Tibial artery (tissue), 4 donors: ENCODE results near the gene UGGT2.

Experiments used
- DNase-seq, 2 donors: peaks; one replicate each; pipeline ENCODE4 v3.0.0-alpha.2; 2019
- H3K27ac ChIP-seq, 2 donors: fragments of 200-600 bp; sonication (generic) in 1 of 2; 1 replicate in 1 of 2; 2 replicates in 1 of 2; pipeline ENCODE4 v1.5.1; 2018 to 2019; ENCODE audit warnings: mild to moderate bottlenecking in 1 of 2
- H3K27me3 ChIP-seq, 2 donors: fragments of 200-600 bp; sonication (generic) in 1 of 2; one replicate each; pipeline versions ENCODE4 v1.5.1 to v1.6.0; 2016 to 2019
- H3K36me3 ChIP-seq, 3 donors: fragments of 200-600 bp; sonication (generic) in 2 of 3; one replicate each; pipeline ENCODE4 v1.5.1; 2016 to 2019; ENCODE audit warnings: mild to moderate bottlenecking in 2 of 3
- H3K4me1 ChIP-seq, 4 donors: fragments of 200-600 bp; sonication (generic) in 2 of 4; 1 replicate in 3 of 4; 2 replicates in 1 of 4; pipeline ENCODE4 v1.5.1; 2016 to 2019
- H3K4me3 ChIP-seq, 2 donors: fragments of 200-600 bp; sonication (generic) in 1 of 2; 1 replicate in 1 of 2; 2 replicates in 1 of 2; pipeline ENCODE4 v1.5.1; 2018 to 2019; ENCODE audit warnings: mild to moderate bottlenecking in 2 of 2
- H3K9me3 ChIP-seq, 3 donors: fragments of 200-600 bp; sonication (generic) in 1 of 3; one replicate each; pipeline ENCODE4 v1.5.1; 2016 to 2019
- CTCF ChIP-seq, 2 experiments: fragments of 200-600 bp in 1 of 2; fragments of 450-650 bp in 1 of 2; IDR thresholded peaks; one replicate each; pipeline ENCODE4 v1.5.1; 2017 to 2019; ENCODE audit warnings: antibody characterized with exemption in 2 of 2, mild to moderate bottlenecking in 1 of 2, moderate library complexity in 1 of 2
- intact Hi-C: fragments of 100-400 bp; cut with DNase I; formaldehyde crosslinking; loops from one replicate; pipeline ENCODE4 v1.15.0; 2023; ENCODE audit warnings: low total_unique reads

UGGT2 gene

DNA sequence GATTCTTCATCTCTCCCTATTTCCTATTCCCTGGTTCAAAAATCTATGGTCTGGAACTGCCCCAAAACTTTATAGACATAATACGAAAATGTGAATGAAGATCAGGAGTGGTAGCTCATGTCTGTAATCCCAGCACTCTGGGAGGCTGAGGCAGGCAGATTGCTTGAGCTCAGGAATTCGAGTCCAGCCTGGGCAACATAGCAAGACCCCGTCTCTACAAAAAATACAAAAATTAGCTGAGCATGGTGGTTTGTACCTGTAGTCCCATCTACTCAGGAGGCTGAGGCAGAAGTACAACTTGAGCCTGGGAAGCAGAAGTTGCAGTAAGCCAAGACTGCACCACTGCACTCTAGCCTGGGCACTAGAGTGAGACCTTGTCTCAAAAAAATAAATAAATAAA, 35.1 kb downstream of the UGGT2 start:
- intact Hi-C loops = loop anchor here (5.0 kb wide), 1 partner anchor 944 kb away; no protein-coding TSS in a partner anchor
- Histone ChIP-seq H3K27ac (no peak overlapping the region), H3K4me1 (no peaks in the 10 kb centered on the region), H3K9me3 (peaks cover 0 to 13% (median 0%) of the 10 kb centered on the region in 3 donors), H3K4me3 (no peak overlapping the region), H3K27me3 (no peaks in the 10 kb centered on the region), H3K36me3 (peaks cover 14 to 31% (median 26%) of the 10 kb centered on the region in 3 donors)
- DNase-seq = no peak
- no peak for TF ChIP-seq CTCF (IDR thresholded peaks at IDR 0.05)

DNA sequence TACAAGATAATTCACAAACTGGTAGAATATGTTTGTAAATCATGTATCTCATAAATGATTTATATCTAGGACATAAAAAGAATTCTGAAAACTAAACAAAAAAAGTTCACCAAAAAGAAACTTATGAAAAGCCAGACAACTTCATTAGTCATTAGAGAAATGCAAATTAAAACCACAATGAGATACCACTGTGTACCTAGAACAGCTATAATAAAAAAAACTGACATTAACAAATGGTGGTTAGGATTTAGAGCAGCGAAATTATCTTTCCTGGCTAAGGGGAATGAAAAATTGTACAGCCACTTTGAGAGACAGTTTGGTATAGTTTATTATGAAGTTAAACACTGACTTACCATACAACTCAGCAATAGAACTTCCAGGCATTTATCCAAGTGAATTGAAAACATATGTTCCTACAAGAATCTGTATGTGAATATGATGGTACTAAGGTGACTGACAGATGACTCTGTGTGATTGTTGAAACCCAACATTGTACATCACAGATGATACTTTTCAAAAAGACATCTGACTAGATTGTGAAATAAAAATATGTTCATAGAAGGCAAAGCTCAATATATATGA, 41.8 kb downstream of the UGGT2 start:
- DNase-seq = no peak
- Histone ChIP-seq H3K36me3 (peaks cover 5 to 32% (median 12%) of the 10 kb centered on the region in 3 donors), H3K4me3 (no peak overlapping the region), H3K27me3 (no peaks in the 10 kb centered on the region), H3K27ac (no peak overlapping the region), H3K9me3 (peaks cover 0 to 22% (median 0%) of the 10 kb centered on the region in 3 donors), H3K4me1 (no peaks in the 10 kb centered on the region)
- TF ChIP-seq CTCF (IDR thresholded peaks at IDR 0.05) = no peak
- intact Hi-C loops = no loop called here

GRCh38 chr13:96003304-96003703, 49.9 kb downstream of the UGGT2 start:
- no peak overlapping the region for H3K4me3 ChIP-seq
- H3K27me3 ChIP-seq = no peaks in the 10 kb centered on the region
- peaks cover 0 to 18% (median 0%) of the 10 kb centered on the region in 3 donors for H3K9me3 ChIP-seq
- TF ChIP-seq CTCF (IDR thresholded peaks at IDR 0.05) = no peak
- H3K36me3 ChIP-seq = peaks cover 0 to 24% (median 0%) of the 10 kb centered on the region in 3 donors
- H3K27ac ChIP-seq = no peak overlapping the region
- DNase-seq = no peak
- no peaks in the 10 kb centered on the region for H3K4me1 ChIP-seq
- intact Hi-C loops = no loop called here

GRCh38 chr13:96002322-96003131, 50.7 kb downstream of the UGGT2 start:
- Histone ChIP-seq H3K27me3 (no peaks in the 10 kb centered on the region), H3K36me3 (peaks cover 0 to 16% (median 2%) of the 10 kb centered on the region in 3 donors), H3K4me1 (no peaks in the 10 kb centered on the region), H3K4me3 (no peak overlapping the region), H3K9me3 (peaks cover 0 to 12% (median 0%) of the 10 kb centered on the region in 3 donors), H3K27ac (no peak overlapping the region)
- DNase-seq = no peak
- intact Hi-C loops = no loop called here
- no peak for TF ChIP-seq CTCF (IDR thresholded peaks at IDR 0.05)

- Histone ChIP-seq H3K4me1 (no peaks in the 10 kb centered on the region), H3K36me3 (peaks cover 0 to 18% (median 7%) of the 10 kb centered on the region in 3 donors), H3K27ac (no peak overlapping the region), H3K27me3 (no peaks in the 10 kb centered on the region), H3K9me3 (no peaks in the 10 kb centered on the region), H3K4me3 (no peak overlapping the region)
- TF ChIP-seq CTCF (IDR thresholded peaks at IDR 0.05) = no peak
- intact Hi-C loops = no loop called here
- no peak for DNase-seq
Observed at GRCh38 chr13:96000069-96000468, 53.1 kb downstream of the UGGT2 start.
